Mucosa of descending colon (tissue), 3 donors: ENCODE data around the gene CAPN15. TPM values are rescaled to one million over a fixed set of nuclear protein-coding genes. Genes with fewer than 3 reads are reported as not detected.
"Not testable (repeated sequence)": the region's sequence is repeated elsewhere in the genome, so short reads cannot be mapped to it uniquely, and the experiment has no call there.

Source experiments
- ATAC-seq: fragments of 200-7000 bp; cut with Tn5 transposase; one replicate; pipeline ENCODE4 v1.9.1; 2020; ENCODE audit warnings: mild to moderate bottlenecking, moderate library complexity
- DNase-seq, 3 donors: peaks; one replicate each; pipeline ENCODE4 v3.0.0-alpha.2; 2020
- H3K36me3 ChIP-seq: fragments of 200-600 bp; one replicate; pipeline ENCODE4 v1.8.0; 2021; ENCODE audit warnings: low read depth, mild to moderate bottlenecking
- H3K4me1 ChIP-seq: fragments of 200-600 bp; one replicate; pipeline ENCODE4 v1.8.0; 2021; ENCODE audit warnings: low read depth, mild to moderate bottlenecking
- H3K4me3 ChIP-seq: fragments of 200-600 bp; one replicate; pipeline ENCODE4 v1.8.0; 2021; ENCODE audit warnings: mild to moderate bottlenecking
- H3K9me3 ChIP-seq: fragments of 200-600 bp; one replicate; pipeline ENCODE4 v1.8.0; 2021; ENCODE audit warnings: mild to moderate bottlenecking
- intact Hi-C, 2 donors: fragments of 100-400 bp; cut with DNase I in 1 of 2; cut with micrococcal nuclease in 1 of 2; formaldehyde crosslinking; loops; one replicate each; pipeline versions ENCODE4 v1.11.0 to v1.11.1; 2022; cut with DNase I, micrococcal nuclease
- total RNA-seq, 3 donors: library from RNA; stranded (reverse); fragmentation: NEBNext Ultra II Directional in 2 of 3; extraction: Animal tissue kit (Norgen Biotek cat#: 25700) in 2 of 3; gene quantifications; one replicate each; pipeline versions ENCODE4 v1.2.1 to v1.2.4, GENCODE V29; 2021 to 2023
- TF ChIP-seq, protein P1 (sequence below): fragments of 200-600 bp; IDR thresholded peaks from one replicate; pipeline ENCODE4 v1.8.0; 2022; ENCODE audit warnings: antibody characterized with exemption, mild to moderate bottlenecking
- donor health status: DM: no; HTN: no; CAD: no; lungs with moderate emphysema.
- donor health status: DM: no; HTN: no; CAD: no.
- donor health status: DM: no; HTN: yes; CAD: no.

The CAPN15 gene
- total RNA-seq, 3 donors from 2014 or later, result 73.5 to 110 (median 109) TPM

DNA sequence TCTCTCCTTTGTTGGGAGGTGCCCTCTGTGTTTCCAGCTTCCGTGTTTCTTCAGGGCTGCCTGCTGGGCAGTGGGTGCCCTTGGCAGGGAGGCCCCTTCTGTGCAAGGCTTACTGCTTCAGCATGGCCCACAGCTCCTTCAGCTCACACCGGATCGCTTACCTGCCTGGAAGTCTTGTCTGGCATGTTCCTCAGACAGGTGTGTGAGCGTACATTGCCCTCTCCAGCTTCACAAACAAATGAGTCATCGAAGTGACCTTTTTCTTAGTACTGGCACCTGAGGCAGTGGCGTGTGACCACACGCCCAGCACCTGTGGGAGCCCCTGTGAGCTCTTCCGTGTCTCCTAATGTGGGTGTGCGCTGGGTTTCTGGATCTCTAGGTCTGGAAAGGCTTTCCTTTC lies 65.9 kb downstream of the CAPN15 start:
- DNase-seq, result peak; percentile 69 to 74 (median 71)
- TF ChIP-seq, protein P1, sequence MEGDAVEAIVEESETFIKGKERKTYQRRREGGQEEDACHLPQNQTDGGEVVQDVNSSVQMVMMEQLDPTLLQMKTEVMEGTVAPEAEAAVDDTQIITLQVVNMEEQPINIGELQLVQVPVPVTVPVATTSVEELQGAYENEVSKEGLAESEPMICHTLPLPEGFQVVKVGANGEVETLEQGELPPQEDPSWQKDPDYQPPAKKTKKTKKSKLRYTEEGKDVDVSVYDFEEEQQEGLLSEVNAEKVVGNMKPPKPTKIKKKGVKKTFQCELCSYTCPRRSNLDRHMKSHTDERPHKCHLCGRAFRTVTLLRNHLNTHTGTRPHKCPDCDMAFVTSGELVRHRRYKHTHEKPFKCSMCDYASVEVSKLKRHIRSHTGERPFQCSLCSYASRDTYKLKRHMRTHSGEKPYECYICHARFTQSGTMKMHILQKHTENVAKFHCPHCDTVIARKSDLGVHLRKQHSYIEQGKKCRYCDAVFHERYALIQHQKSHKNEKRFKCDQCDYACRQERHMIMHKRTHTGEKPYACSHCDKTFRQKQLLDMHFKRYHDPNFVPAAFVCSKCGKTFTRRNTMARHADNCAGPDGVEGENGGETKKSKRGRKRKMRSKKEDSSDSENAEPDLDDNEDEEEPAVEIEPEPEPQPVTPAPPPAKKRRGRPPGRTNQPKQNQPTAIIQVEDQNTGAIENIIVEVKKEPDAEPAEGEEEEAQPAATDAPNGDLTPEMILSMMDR, result no peak
- intact Hi-C loops, result loop anchor here in 1 of 2 donors (10.0 kb wide), 1 partner anchor 61 kb away; no protein-coding TSS in a partner anchor
- no peaks in the 10 kb centered on the region for H3K36me3 ChIP-seq
- no peak overlapping the region for H3K4me3 ChIP-seq
- peak; percentile 60 for ATAC-seq
- peaks cover 43% of the 10 kb centered on the region for H3K4me1 ChIP-seq
- no peaks in the 10 kb centered on the region for H3K9me3 ChIP-seq

DNA sequence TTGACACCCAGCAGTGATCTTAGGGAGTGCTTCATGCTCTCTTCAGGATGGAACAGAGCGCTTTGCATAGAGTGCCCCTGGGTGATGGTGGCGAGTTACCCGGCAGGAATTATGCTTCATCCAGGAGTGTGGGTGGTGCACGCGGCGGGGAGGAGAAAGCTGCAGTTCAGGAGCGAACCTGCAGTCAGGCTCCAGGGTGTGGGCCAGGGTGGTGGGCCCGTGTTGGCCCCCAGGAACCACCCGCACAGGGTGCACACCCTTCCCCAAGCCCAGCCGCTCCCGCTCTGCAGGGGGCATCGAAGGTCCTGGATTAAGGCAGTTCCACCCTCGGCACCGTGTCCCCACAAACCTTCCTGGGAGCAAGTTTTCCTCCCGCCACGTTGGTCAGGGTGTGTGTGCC lies 66.3 kb downstream of the CAPN15 start:
- H3K4me1 ChIP-seq, result peaks cover 43% of the 10 kb centered on the region
- TF ChIP-seq, protein P1, result no peak
- no peaks in the 10 kb centered on the region for H3K9me3 ChIP-seq
- peak in 2 of 3 donors; percentile 62 to 63 for DNase-seq
- intact Hi-C loops, result loop anchor here in 1 of 2 donors (10.0 kb wide), 1 partner anchor 61 kb away; no protein-coding TSS in a partner anchor
- no peak overlapping the region for H3K4me3 ChIP-seq
- ATAC-seq, result no peak
- H3K36me3 ChIP-seq, result no peaks in the 10 kb centered on the region

DNA sequence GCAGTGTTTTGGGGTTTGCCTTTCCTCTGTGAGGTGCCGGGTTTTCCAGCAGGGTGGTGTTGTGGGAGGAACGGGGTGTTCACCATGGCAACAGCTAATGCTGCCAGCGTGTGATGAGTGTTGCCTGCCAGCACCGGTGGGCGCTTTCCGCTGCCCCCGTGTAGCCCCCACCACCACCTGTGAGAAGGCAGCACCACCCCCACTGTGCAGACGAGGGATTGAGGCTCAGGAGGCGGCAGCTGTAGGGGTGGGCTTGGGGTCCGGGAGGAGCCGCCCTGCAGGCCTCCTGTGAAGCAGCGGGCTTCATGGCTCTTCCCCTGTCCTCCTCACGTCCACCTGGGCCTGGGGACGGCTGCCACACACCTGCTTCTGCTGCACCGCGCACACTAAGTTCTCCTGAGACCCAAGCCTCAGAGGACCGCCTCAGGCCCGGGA lies 67.6 kb downstream of the CAPN15 start:
- ATAC-seq, result no peak
- no peak overlapping the region for H3K4me3 ChIP-seq
- H3K9me3 ChIP-seq, result no peaks in the 10 kb centered on the region
- H3K4me1 ChIP-seq, result peaks cover 43% of the 10 kb centered on the region
- intact Hi-C loops, result loop anchor here in 1 of 2 donors (10.0 kb wide), 1 partner anchor 60 kb away; no protein-coding TSS in a partner anchor
- no peaks in the 10 kb centered on the region for H3K36me3 ChIP-seq
- TF ChIP-seq, protein P1, result no peak
- DNase-seq, result no peak

DNA sequence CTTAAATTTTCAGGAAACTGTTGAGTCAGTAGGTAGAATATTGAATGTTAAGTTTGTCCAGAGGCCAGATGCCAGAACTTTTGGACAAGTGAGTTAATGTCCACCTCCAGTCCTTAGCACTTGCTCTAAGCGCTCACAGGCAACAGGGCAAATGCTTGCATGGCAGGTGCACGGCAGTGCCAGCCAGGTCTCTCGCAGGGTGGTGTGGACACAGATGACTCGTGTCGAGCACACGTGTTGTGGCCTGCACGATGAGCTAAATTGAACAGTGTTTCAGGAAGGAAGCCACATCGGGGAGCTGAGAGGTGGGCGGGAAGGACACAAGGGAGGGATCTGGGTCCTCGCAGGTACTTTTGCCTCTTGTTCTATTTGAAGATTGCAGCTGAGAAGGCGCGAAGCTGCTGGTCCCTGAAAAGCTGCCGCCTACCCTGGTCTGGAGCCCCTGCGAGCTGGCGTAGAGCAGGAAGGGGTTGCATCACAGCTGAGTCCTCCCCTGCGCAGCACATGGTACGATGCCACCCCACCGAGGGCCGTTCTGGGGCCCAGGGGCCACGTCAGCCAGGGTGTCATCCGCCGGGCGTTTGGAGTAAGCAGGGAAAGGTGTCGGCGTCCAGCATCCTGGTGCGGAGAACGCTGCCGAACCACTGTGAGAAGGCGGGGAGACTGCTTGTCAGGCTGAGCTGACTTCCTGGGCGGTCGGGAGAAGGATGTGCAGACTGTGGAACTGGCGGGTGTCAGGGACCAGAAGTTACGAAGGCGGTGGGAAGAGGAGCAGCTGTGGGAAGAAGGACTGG lies 68.6 kb downstream of the CAPN15 start:
- DNase-seq, result no peak
- Histone ChIP-seq H3K4me1 (peaks cover 42% of the 10 kb centered on the region), H3K9me3 (no peaks in the 10 kb centered on the region), H3K4me3 (no peak overlapping the region), H3K36me3 (no peaks in the 10 kb centered on the region)
- intact Hi-C loops, result loop anchor here in 1 of 2 donors (10.0 kb wide), 1 partner anchor 59 kb away; no protein-coding TSS in a partner anchor
- TF ChIP-seq, protein P1, result no peak
- ATAC-seq, result no peak

DNA sequence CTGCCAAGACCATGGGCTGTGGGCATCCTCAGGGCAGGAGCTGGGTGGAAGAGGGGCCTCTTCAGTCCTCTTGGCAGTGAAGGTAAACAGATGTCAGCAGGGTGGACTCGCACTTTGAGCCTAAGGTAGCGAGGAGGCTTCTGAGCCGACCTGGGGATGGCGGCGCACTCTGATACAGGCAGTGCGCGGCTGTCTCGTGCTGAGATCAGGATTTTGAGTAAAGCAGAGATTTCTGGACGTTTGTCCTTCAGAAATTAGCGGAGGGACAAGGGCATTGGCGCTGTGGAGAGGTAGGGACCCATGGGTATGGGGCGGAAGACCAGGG lies 69.2 kb downstream of the CAPN15 start:
- intact Hi-C loops, result loop anchor here in 1 of 2 donors (10.0 kb wide), 1 partner anchor 58 kb away; no protein-coding TSS in a partner anchor
- Histone ChIP-seq H3K4me3 (no peak overlapping the region), H3K4me1 (peaks cover 36% of the 10 kb centered on the region), H3K9me3 (no peaks in the 10 kb centered on the region), H3K36me3 (no peaks in the 10 kb centered on the region)
- ATAC-seq (no peak), DNase-seq (no peak)
- TF ChIP-seq, protein P1, result no peak

DNA sequence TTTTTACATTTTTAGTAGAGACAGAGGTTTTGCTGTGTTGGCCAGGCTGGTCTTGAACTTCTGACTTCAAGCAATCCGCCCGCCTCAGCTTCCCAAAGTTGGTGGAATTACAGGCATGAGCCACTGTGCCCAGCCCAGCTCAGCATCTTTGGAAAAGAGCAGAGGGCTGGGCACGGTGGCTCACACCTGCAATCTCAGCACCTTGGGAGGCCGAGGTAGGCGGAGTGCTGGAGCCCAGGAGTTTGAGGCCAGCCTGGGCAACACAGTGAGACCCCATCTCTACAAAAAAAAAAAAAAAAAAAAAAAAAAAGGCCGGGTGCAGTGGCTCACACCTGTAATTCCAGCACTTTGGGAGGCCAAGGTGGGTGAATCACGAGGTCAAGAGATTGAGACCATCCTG lies 70.1 kb downstream of the CAPN15 start:
- not testable (repeated sequence) for ATAC-seq, H3K4me3 ChIP-seq, H3K36me3 ChIP-seq, H3K9me3 ChIP-seq, DNase-seq
- intact Hi-C loops, result loop anchor here in 1 of 2 donors (10.0 kb wide), 1 partner anchor 57 kb away; no protein-coding TSS in a partner anchor
- peaks cover 27% of the 10 kb centered on the region for H3K4me1 ChIP-seq
